ENCODE data around the gene PLA2G4F.

The PLA2G4F gene

GRCh38 chr15:42172475-42172874 lies 16.0 kb upstream of the PLA2G4F start:
- H3K4me3 ChIP-seq (ENCODE audit: low read length) = no peak overlapping the region
- no CpG with 5 or more reads among the region's 5 CpGs for WGBS (ENCODE audit: extremely low coverage, insufficient coverage, low lambda C conversion rate)
- H3K27me3 ChIP-seq (ENCODE audit: insufficient read depth, low read length, poor library complexity) = no peaks in the 10 kb centered on the region
- no peaks in the 10 kb centered on the region for H3K4me1 ChIP-seq (ENCODE audit: control insufficient read depth, low read depth, low read length)
- no peak overlapping the region for H3K27ac ChIP-seq (ENCODE audit: low read depth, low read length)
- no peak overlapping the region for H3K4ac ChIP-seq (ENCODE audit: low read depth, low read length)
- H4K8ac ChIP-seq (ENCODE audit: low read depth, low read length) = no peak overlapping the region
- no peak overlapping the region for H2AK5ac ChIP-seq (ENCODE audit: low read length)
- no peak overlapping the region for H3K56ac ChIP-seq (ENCODE audit: low read length)
- no peak overlapping the region for H2BK15ac ChIP-seq (replicated peaks; ENCODE audit: low read depth)
- H3K9ac ChIP-seq (ENCODE audit: low read length) = no peak overlapping the region
- H3K23ac ChIP-seq (ENCODE audit: low read length) = no peak overlapping the region
- no peaks in the 10 kb centered on the region for H3K79me1 ChIP-seq (ENCODE audit: low read length)
- H3K79me2 ChIP-seq (ENCODE audit: control insufficient read depth, insufficient read depth, low read length) = no peaks in the 10 kb centered on the region
- DNase-seq = no peak
- H2BK120ac ChIP-seq (ENCODE audit: low read depth, low read length) = no peak overlapping the region
- no peak overlapping the region for H4K5ac ChIP-seq (ENCODE audit: low read length)
- H3K36me3 ChIP-seq (ENCODE audit: control insufficient read depth, insufficient read depth, low read length) = peaks cover 3% of the 10 kb centered on the region
- H2BK5ac ChIP-seq (ENCODE audit: low read length) = no peak overlapping the region
- H3K4me2 ChIP-seq (ENCODE audit: low read length) = no peak overlapping the region
- no peak overlapping the region for H3K18ac ChIP-seq (ENCODE audit: low read length)

GRCh38 chr15:42171795-42172194 lies 15.4 kb upstream of the PLA2G4F start:
- H3K56ac ChIP-seq (ENCODE audit: low read length) = no peak overlapping the region
- no peak overlapping the region for H2BK15ac ChIP-seq (replicated peaks; ENCODE audit: low read depth)
- WGBS (ENCODE audit: extremely low coverage, insufficient coverage, low lambda C conversion rate) = no CpG with 5 or more reads among the region's 1 CpG
- no peak overlapping the region for H3K4me2 ChIP-seq (ENCODE audit: low read length)
- no peak overlapping the region for H3K9ac ChIP-seq (ENCODE audit: low read length)
- no peaks in the 10 kb centered on the region for H3K79me2 ChIP-seq (ENCODE audit: control insufficient read depth, insufficient read depth, low read length)
- H3K23ac ChIP-seq (ENCODE audit: low read length) = no peak overlapping the region
- no peaks in the 10 kb centered on the region for H3K27me3 ChIP-seq (ENCODE audit: insufficient read depth, low read length, poor library complexity)
- DNase-seq = no peak
- no peak overlapping the region for H2BK120ac ChIP-seq (ENCODE audit: low read depth, low read length)
- H2BK5ac ChIP-seq (ENCODE audit: low read length) = no peak overlapping the region
- H3K4ac ChIP-seq (ENCODE audit: low read depth, low read length) = no peak overlapping the region
- H3K18ac ChIP-seq (ENCODE audit: low read length) = no peak overlapping the region
- no peak overlapping the region for H3K27ac ChIP-seq (ENCODE audit: low read depth, low read length)
- no peaks in the 10 kb centered on the region for H3K79me1 ChIP-seq (ENCODE audit: low read length)
- no peak overlapping the region for H2AK5ac ChIP-seq (ENCODE audit: low read length)
- no peak overlapping the region for H4K8ac ChIP-seq (ENCODE audit: low read depth, low read length)
- peaks cover 7% of the 10 kb centered on the region for H3K36me3 ChIP-seq (ENCODE audit: control insufficient read depth, insufficient read depth, low read length)
- no peak overlapping the region for H4K5ac ChIP-seq (ENCODE audit: low read length)
- no peaks in the 10 kb centered on the region for H3K4me1 ChIP-seq (ENCODE audit: control insufficient read depth, low read depth, low read length)
- no peak overlapping the region for H3K4me3 ChIP-seq (ENCODE audit: low read length)

GRCh38 chr15:42171122-42171521 lies 14.7 kb upstream of the PLA2G4F start:
- WGBS (ENCODE audit: extremely low coverage, insufficient coverage, low lambda C conversion rate) = no CpG with 5 or more reads among the region's 1 CpG
- Histone ChIP-seq H3K79me2 (ENCODE audit: control insufficient read depth, insufficient read depth, low read length) (no peaks in the 10 kb centered on the region), H3K4ac (ENCODE audit: low read depth, low read length) (no peak overlapping the region), H3K79me1 (ENCODE audit: low read length) (no peaks in the 10 kb centered on the region), H3K27me3 (ENCODE audit: insufficient read depth, low read length, poor library complexity) (no peaks in the 10 kb centered on the region), H3K9ac (ENCODE audit: low read length) (no peak overlapping the region), H4K5ac (ENCODE audit: low read length) (no peak overlapping the region), H2AK5ac (ENCODE audit: low read length) (no peak overlapping the region), H3K4me1 (ENCODE audit: control insufficient read depth, low read depth, low read length) (no peaks in the 10 kb centered on the region), H3K27ac (ENCODE audit: low read depth, low read length) (no peak overlapping the region), H2BK120ac (ENCODE audit: low read depth, low read length) (no peak overlapping the region), H3K56ac (ENCODE audit: low read length) (no peak overlapping the region), H4K8ac (ENCODE audit: low read depth, low read length) (no peak overlapping the region), H3K4me3 (ENCODE audit: low read length) (no peak overlapping the region), H3K4me2 (ENCODE audit: low read length) (no peak overlapping the region), H3K36me3 (ENCODE audit: control insufficient read depth, insufficient read depth, low read length) (peaks cover 9% of the 10 kb centered on the region), H2BK5ac (ENCODE audit: low read length) (no peak overlapping the region), H3K18ac (ENCODE audit: low read length) (no peak overlapping the region), H2BK15ac (replicated peaks; ENCODE audit: low read depth) (no peak overlapping the region), H3K23ac (ENCODE audit: low read length) (no peak overlapping the region)
- DNase-seq = no peak

- H3K56ac ChIP-seq (ENCODE audit: low read length) = no peak overlapping the region
- H3K4me3 ChIP-seq (ENCODE audit: low read length) = no peak overlapping the region
- H3K4ac ChIP-seq (ENCODE audit: low read depth, low read length) = no peak overlapping the region
- H2BK15ac ChIP-seq (replicated peaks; ENCODE audit: low read depth) = no peak overlapping the region
- H3K4me1 ChIP-seq (ENCODE audit: control insufficient read depth, low read depth, low read length) = no peaks in the 10 kb centered on the region
- DNase-seq = no peak
- H2AK5ac ChIP-seq (ENCODE audit: low read length) = no peak overlapping the region
- H4K8ac ChIP-seq (ENCODE audit: low read depth, low read length) = no peak overlapping the region
- no peak overlapping the region for H2BK120ac ChIP-seq (ENCODE audit: low read depth, low read length)
- no peak overlapping the region for H2BK5ac ChIP-seq (ENCODE audit: low read length)
- no peak overlapping the region for H3K9ac ChIP-seq (ENCODE audit: low read length)
- H3K18ac ChIP-seq (ENCODE audit: low read length) = no peak overlapping the region
- H4K5ac ChIP-seq (ENCODE audit: low read length) = no peak overlapping the region
- no peaks in the 10 kb centered on the region for H3K79me2 ChIP-seq (ENCODE audit: control insufficient read depth, insufficient read depth, low read length)
- H3K79me1 ChIP-seq (ENCODE audit: low read length) = no peaks in the 10 kb centered on the region
- H3K23ac ChIP-seq (ENCODE audit: low read length) = no peak overlapping the region
- no peaks in the 10 kb centered on the region for H3K27me3 ChIP-seq (ENCODE audit: insufficient read depth, low read length, poor library complexity)
- H3K4me2 ChIP-seq (ENCODE audit: low read length) = no peak overlapping the region
- no peak overlapping the region for H3K27ac ChIP-seq (ENCODE audit: low read depth, low read length)
- H3K36me3 ChIP-seq (ENCODE audit: control insufficient read depth, insufficient read depth, low read length) = peaks cover 17% of the 10 kb centered on the region
- no CpG with 5 or more reads among the region's 13 CpGs for WGBS (ENCODE audit: extremely low coverage, insufficient coverage, low lambda C conversion rate)
Measured at GRCh38 chr15:42166225-42166940, 9.9 kb upstream of the PLA2G4F start.

- Histone ChIP-seq H3K4me1 (ENCODE audit: control insufficient read depth, low read depth, low read length) (no peaks in the 10 kb centered on the region), H3K4ac (ENCODE audit: low read depth, low read length) (no peak overlapping the region), H3K36me3 (ENCODE audit: control insufficient read depth, insufficient read depth, low read length) (peaks cover 21% of the 10 kb centered on the region), H3K23ac (ENCODE audit: low read length) (no peak overlapping the region), H2AK5ac (ENCODE audit: low read length) (no peak overlapping the region), H2BK5ac (ENCODE audit: low read length) (no peak overlapping the region), H3K79me1 (ENCODE audit: low read length) (no peaks in the 10 kb centered on the region), H3K79me2 (ENCODE audit: control insufficient read depth, insufficient read depth, low read length) (no peaks in the 10 kb centered on the region), H4K5ac (ENCODE audit: low read length) (no peak overlapping the region), H3K18ac (ENCODE audit: low read length) (no peak overlapping the region), H3K4me2 (ENCODE audit: low read length) (no peak overlapping the region), H2BK15ac (replicated peaks; ENCODE audit: low read depth) (no peak overlapping the region), H2BK120ac (ENCODE audit: low read depth, low read length) (no peak overlapping the region), H3K27ac (ENCODE audit: low read depth, low read length) (no peak overlapping the region), H3K4me3 (ENCODE audit: low read length) (no peak overlapping the region), H3K27me3 (ENCODE audit: insufficient read depth, low read length, poor library complexity) (no peaks in the 10 kb centered on the region), H4K8ac (ENCODE audit: low read depth, low read length) (no peak overlapping the region), H3K56ac (ENCODE audit: low read length) (no peak overlapping the region), H3K9ac (ENCODE audit: low read length) (no peak overlapping the region)
- WGBS (ENCODE audit: extremely low coverage, insufficient coverage, low lambda C conversion rate) = no CpG with 5 or more reads among the region's 6 CpGs
- no peak for DNase-seq
Measured at GRCh38 chr15:42165106-42165505, 8.7 kb upstream of the PLA2G4F start.

- H3K56ac ChIP-seq (ENCODE audit: low read length) = no peak overlapping the region
- WGBS (ENCODE audit: extremely low coverage, insufficient coverage, low lambda C conversion rate) = no CpG with 5 or more reads among the region's 4 CpGs
- no peaks in the 10 kb centered on the region for H3K79me1 ChIP-seq (ENCODE audit: low read length)
- H2AK5ac ChIP-seq (ENCODE audit: low read length) = no peak overlapping the region
- DNase-seq = no peak
- H3K4me1 ChIP-seq (ENCODE audit: control insufficient read depth, low read depth, low read length) = no peaks in the 10 kb centered on the region
- no peak overlapping the region for H4K8ac ChIP-seq (ENCODE audit: low read depth, low read length)
- no peak overlapping the region for H3K9ac ChIP-seq (ENCODE audit: low read length)
- H3K27me3 ChIP-seq (ENCODE audit: insufficient read depth, low read length, poor library complexity) = no peaks in the 10 kb centered on the region
- no peak overlapping the region for H3K27ac ChIP-seq (ENCODE audit: low read depth, low read length)
- no peak overlapping the region for H2BK120ac ChIP-seq (ENCODE audit: low read depth, low read length)
- H3K18ac ChIP-seq (ENCODE audit: low read length) = no peak overlapping the region
- H3K79me2 ChIP-seq (ENCODE audit: control insufficient read depth, insufficient read depth, low read length) = no peaks in the 10 kb centered on the region
- peaks cover 22% of the 10 kb centered on the region for H3K36me3 ChIP-seq (ENCODE audit: control insufficient read depth, insufficient read depth, low read length)
- H3K23ac ChIP-seq (ENCODE audit: low read length) = no peak overlapping the region
- H2BK15ac ChIP-seq (replicated peaks; ENCODE audit: low read depth) = no peak overlapping the region
- no peak overlapping the region for H3K4me3 ChIP-seq (ENCODE audit: low read length)
- no peak overlapping the region for H3K4ac ChIP-seq (ENCODE audit: low read depth, low read length)
- H3K4me2 ChIP-seq (ENCODE audit: low read length) = no peak overlapping the region
- H2BK5ac ChIP-seq (ENCODE audit: low read length) = no peak overlapping the region
- no peak overlapping the region for H4K5ac ChIP-seq (ENCODE audit: low read length)
Measured at GRCh38 chr15:42163947-42164550, 7.6 kb upstream of the PLA2G4F start.

Measured in mesendoderm (in vitro differentiated cells).